BJ (cell line): ENCODE results near the gene CHI3L2. TPM values are rescaled to one million over a fixed set of nuclear protein-coding genes. Genes with fewer than 3 reads are reported as not detected.
A peak's percentile ranks its signal among the peaks of the same experiment; 100 is the strongest.

Experiments
- CTCF ChIA-PET: fragments of 350-600 bp; formaldehyde crosslinking; extraction: SDS; loops from one replicate; lab custom pipeline; 2021; ENCODE audit warnings: antibody characterized with exemption, inconsistent platforms; lab: Yijun Ruan, JAX
- POLR2A ChIA-PET: fragments of 300-600 bp; sonication (Branson Sonifier 250); formaldehyde crosslinking; extraction: SDS; loops from one replicate; lab custom pipeline; 2021; ENCODE audit warnings: antibody characterized with exemption; lab: Charles Lee
- DNase-seq: peaks from one replicate; pipeline ENCODE4 v3.0.0-alpha.2; 2011; ENCODE audit warnings: low read depth
- H3K27me3 ChIP-seq: 2 replicates; pipeline ENCODE4 v1.6.0; 2011; ENCODE audit warnings: low read length; ENCODE audit not compliant: control insufficient read depth, insufficient read depth
- H3K36me3 ChIP-seq: 2 replicates; pipeline ENCODE4 v1.5.1; 2011; ENCODE audit warnings: low read length; ENCODE audit not compliant: control insufficient read depth, insufficient read depth
- H3K4me3 ChIP-seq: 2 replicates; pipeline ENCODE4 v1.5.1; 2011; ENCODE audit warnings: low read depth, mild to moderate bottlenecking, control low read depth, low read length
- polyA plus RNA-seq: library from polyadenylated mRNA; depleted of rRNA; stranded (reverse); fragments of >200 nt; gene quantifications from 2 replicates; pipeline ENCODE4 v1.2.3, GENCODE V29; 2011
- TF ChIP-seq, protein P1 (sequence below): IDR thresholded peaks from 2 replicates; pipeline ENCODE4 v1.5.1; 2011; ENCODE audit warnings: low read depth, mild to moderate bottlenecking, control low read depth, inconsistent platforms, low read length, moderate library complexity; ENCODE audit not compliant: insufficient read depth

CHI3L2 gene
- polyA plus RNA-seq, 1 experiment, result 0.05 TPM

DNA sequence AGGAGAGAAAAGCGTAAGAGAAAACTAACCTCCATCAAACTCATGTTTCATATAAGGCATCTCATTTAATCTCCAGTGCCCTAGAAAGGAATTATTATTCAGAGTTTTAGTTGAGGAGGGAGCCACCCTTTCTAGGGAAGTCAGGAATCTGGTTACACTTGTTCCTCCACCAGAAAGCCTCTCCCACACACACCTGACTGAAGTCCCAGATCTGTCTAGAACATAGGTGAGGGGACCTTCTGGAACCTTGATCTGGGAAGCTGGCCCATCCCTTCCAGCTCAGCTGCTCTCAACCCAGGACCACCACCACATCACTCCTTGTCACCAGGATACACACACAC is 25.2 kb upstream of the CHI3L2 start:
- ChIA-PET POLR2A (no interaction called here), CTCF (interaction anchor here (1.9 kb wide), 1 partner anchor 9 kb away, joined by 4 read pairs; no protein-coding TSS in a partner anchor)
- no peak for DNase-seq
- Histone ChIP-seq H3K4me3 (no peak overlapping the region), H3K36me3 (no peaks in the 10 kb centered on the region), H3K27me3 (0 out of 2 replicates have a peak, but pooled peaks cover 1% of the 10 kb centered on the region)
- TF ChIP-seq, protein P1, sequence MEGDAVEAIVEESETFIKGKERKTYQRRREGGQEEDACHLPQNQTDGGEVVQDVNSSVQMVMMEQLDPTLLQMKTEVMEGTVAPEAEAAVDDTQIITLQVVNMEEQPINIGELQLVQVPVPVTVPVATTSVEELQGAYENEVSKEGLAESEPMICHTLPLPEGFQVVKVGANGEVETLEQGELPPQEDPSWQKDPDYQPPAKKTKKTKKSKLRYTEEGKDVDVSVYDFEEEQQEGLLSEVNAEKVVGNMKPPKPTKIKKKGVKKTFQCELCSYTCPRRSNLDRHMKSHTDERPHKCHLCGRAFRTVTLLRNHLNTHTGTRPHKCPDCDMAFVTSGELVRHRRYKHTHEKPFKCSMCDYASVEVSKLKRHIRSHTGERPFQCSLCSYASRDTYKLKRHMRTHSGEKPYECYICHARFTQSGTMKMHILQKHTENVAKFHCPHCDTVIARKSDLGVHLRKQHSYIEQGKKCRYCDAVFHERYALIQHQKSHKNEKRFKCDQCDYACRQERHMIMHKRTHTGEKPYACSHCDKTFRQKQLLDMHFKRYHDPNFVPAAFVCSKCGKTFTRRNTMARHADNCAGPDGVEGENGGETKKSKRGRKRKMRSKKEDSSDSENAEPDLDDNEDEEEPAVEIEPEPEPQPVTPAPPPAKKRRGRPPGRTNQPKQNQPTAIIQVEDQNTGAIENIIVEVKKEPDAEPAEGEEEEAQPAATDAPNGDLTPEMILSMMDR, result no peak

DNA sequence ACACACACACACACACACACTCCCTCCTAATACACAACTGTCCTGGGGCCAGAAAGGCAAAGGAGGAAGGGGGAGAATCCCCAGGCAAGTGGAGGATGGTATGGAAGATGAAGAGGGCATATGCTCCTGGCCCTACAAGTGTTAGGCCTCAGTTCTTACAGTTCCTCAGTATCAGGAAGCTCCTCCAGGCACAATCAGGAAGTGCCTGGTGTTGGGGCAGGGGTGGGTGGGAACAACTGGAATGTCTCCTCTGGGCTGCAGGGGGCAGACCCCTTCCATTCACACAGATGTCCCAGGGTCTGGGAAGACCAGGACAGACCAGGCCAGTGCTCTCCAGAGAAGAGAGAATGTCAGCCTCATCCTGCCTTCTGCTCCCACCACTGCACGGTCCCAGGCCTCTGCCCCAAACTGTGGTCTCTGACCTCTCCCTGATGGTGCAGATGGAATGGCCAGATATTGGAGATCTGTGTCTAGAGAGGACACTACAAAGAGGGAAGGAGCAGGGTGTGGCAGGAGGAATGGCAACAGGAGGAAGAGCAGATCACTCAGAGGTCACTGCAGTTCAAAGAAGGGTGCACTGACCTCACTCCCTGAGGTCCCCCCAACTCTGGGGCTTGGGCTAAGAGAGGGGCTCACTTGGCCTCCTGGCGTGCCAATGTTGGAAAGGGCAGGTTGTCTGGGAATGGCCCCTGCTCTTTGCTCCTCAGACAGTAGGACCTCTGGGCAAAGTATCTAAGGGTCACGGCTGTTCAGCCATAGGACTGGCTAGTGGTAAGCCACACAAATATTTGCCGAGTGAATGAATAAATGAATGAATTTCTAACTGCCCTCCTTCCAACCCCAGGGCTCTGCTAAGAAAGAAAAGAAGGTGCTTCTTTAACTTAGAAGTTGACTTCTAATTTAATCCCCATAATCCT is 24.5 kb upstream of the CHI3L2 start:
- POLR2A ChIA-PET, result no interaction called here
- Histone ChIP-seq H3K4me3 (no peak overlapping the region), H3K27me3 (0 out of 2 replicates have a peak, but pooled peaks cover 1% of the 10 kb centered on the region), H3K36me3 (no peaks in the 10 kb centered on the region)
- TF ChIP-seq, protein P1, result no peak
- DNase-seq, result no peak
- CTCF ChIA-PET, result interaction anchor here (1.9 kb wide), 1 partner anchor 9 kb away, joined by 4 read pairs; no protein-coding TSS in a partner anchor

DNA sequence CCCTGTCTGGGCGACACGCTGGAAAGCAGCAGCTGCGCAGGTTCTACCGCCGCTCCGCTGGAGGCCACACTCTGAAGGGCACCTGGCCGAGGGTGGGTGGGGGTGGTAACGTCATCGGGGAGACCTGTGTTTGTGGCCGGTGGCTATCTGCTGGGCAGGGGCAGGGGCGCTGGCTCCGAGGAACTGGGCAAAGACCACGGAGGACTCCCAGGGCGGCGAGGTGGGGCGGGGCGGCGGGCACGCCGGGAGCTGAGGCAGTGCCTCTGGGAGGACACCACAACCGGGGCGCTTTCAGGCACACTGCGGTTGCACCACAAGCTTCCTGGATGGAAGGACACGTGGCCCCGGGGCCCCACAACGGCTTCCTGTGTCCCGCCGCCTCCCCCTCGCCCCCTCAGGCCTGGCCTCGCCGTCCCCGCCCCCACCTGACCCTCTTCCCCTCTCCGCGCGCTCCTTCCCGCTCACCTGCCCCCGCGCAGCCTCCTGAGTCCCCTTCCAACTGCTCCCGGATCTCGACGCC is 23.8 kb upstream of the CHI3L2 start:
- ChIA-PET CTCF (no interaction called here), POLR2A (no interaction called here)
- TF ChIP-seq, protein P1, result no peak
- Histone ChIP-seq H3K36me3 (no peaks in the 10 kb centered on the region), H3K4me3 (peak overlapping the region; percentile 53), H3K27me3 (0 out of 2 replicates have a peak, but pooled peaks cover 1% of the 10 kb centered on the region)
- no peak for DNase-seq

DNA sequence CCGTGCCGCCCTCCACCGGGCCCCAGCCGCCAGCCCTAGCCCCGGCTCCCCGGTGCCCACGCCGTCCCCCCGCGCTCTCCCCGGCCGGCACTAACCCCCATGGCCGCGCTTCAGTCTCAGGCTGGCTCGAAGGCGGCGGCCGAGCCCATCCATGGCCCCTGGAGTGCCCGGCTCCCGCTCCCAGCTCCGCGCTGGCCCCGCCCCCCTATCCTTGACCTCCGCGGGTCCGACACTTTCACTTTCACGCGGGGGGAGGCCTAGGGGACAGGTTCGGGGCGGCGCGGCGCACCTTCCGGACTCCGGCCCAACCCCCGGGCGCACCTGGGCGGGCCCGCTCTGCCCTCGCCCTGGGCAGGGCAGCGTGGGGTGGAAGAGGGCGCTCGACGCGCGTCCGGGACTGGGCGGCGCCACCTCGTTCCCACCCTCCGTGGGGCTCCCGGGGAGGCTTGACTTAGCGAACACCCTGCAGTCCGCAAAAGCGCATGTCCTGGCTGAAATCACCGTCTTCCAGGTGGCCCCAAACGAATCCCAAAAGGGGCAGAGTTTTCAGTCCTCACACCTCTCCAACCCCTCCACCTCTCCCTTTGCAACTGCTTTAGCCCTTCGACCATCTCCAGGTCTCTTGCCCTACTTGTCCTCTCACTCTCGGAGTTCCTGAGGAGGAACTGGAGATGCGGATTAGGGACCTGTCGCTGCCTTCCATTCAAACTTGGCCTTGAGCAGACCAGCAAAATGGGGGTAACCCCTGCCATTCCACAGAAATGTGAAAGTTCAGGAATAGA is 23.1 kb upstream of the CHI3L2 start:
- 0 out of 2 replicates have a peak, but pooled peaks cover 3% of the 10 kb centered on the region for H3K27me3 ChIP-seq
- TF ChIP-seq, protein P1, result no peak
- POLR2A ChIA-PET, result interaction anchor here (0.7 kb wide), 1 partner anchor 1761 kb away, joined by 3 read pairs; no protein-coding TSS in a partner anchor
- no peak for DNase-seq
- no peaks in the 10 kb centered on the region for H3K36me3 ChIP-seq
- CTCF ChIA-PET, result no interaction called here
- peak overlapping the region; percentile 53 for H3K4me3 ChIP-seq
